ENCODE data around the gene LONP1.

The LONP1 gene

GRCh38 chr19:5687360-5688198, 32.4 kb downstream of the LONP1 start:
- TF ChIP-seq GABPA (IDR thresholded peaks at IDR 0.05; ENCODE audit: low read depth) (no peak), CTCF (IDR thresholded peaks at IDR 0.05; ENCODE audit: insufficient read depth, low read length) (no peak), SPI1 (IDR thresholded peaks at IDR 0.05; ENCODE audit: borderline replicate concordance, low read depth) (no peak), POLR2AphosphoS5 (IDR thresholded peaks at IDR 0.05; ENCODE audit: low read depth) (no peak)
- TF ChIP-seq, protein P1, sequence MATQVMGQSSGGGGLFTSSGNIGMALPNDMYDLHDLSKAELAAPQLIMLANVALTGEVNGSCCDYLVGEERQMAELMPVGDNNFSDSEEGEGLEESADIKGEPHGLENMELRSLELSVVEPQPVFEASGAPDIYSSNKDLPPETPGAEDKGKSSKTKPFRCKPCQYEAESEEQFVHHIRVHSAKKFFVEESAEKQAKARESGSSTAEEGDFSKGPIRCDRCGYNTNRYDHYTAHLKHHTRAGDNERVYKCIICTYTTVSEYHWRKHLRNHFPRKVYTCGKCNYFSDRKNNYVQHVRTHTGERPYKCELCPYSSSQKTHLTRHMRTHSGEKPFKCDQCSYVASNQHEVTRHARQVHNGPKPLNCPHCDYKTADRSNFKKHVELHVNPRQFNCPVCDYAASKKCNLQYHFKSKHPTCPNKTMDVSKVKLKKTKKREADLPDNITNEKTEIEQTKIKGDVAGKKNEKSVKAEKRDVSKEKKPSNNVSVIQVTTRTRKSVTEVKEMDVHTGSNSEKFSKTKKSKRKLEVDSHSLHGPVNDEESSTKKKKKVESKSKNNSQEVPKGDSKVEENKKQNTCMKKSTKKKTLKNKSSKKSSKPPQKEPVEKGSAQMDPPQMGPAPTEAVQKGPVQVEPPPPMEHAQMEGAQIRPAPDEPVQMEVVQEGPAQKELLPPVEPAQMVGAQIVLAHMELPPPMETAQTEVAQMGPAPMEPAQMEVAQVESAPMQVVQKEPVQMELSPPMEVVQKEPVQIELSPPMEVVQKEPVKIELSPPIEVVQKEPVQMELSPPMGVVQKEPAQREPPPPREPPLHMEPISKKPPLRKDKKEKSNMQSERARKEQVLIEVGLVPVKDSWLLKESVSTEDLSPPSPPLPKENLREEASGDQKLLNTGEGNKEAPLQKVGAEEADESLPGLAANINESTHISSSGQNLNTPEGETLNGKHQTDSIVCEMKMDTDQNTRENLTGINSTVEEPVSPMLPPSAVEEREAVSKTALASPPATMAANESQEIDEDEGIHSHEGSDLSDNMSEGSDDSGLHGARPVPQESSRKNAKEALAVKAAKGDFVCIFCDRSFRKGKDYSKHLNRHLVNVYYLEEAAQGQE (IDR thresholded peaks at IDR 0.05; ENCODE audit: insufficient replicate concordance, low read depth): no peak
- DNase-seq (ENCODE audit: low read depth in 1 of 2, low spot score in 1 of 2): no peak
- Histone ChIP-seq H3K4me3 (replicated peaks; ENCODE audit: insufficient read depth, low read length) (peak overlapping the region; percentile 9; the same call in 1 of the 2 replicates), H3K27ac (replicated peaks) (peak overlapping the region; percentile 69), H3K27me3 (ENCODE audit: insufficient read depth, poor library complexity, severe bottlenecking) (no peaks in the 10 kb centered on the region)

DNA sequence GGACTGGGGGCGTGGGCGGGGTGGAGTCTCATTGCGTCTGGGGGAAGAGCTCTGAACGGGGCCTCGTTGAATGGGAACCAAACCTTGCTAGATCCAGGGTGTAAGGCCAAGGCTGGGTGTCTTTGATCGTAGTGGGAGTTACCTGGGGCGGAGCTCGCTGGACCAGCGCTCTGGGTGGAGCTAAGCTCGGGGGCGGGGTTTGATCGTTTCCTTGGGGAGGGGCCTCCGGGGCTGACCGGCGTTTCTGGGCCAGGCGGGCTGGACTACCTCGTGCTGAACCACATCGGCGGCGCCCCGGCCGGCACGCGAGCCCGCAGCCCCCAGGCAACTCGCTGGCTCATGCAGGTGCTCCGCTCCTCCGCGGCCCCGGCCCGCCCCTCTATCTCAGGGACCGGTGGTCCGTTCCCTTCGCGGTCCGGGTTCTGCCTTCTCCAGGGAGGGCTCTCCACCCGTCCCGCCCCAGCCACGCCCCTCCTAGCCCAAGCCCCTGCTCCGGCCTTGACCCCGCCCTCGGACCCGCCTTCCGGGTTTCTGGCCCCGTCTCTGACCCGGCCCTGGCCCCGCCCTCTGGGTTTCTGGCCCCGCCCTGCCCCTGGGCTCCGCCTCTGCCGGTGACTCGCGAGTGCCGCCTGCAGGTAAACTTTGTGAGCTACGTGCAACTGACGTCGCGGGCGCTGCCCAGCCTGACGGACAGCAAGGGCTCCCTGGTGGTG, 33.1 kb downstream of the LONP1 start:
- peak overlapping the region; percentile 70 for H3K4me3 ChIP-seq (replicated peaks; ENCODE audit: insufficient read depth, low read length)
- H3K27ac ChIP-seq (replicated peaks): peak overlapping the region; percentile 69
- no peaks in the 10 kb centered on the region for H3K27me3 ChIP-seq (ENCODE audit: insufficient read depth, poor library complexity, severe bottlenecking)
- DNase-seq (ENCODE audit: low read depth in 1 of 2, low spot score in 1 of 2): peak; percentile 88 to 98
- peak; percentile 78 for TF ChIP-seq CTCF (IDR thresholded peaks at IDR 0.05; ENCODE audit: insufficient read depth, low read length)
- TF ChIP-seq, protein P1 (IDR thresholded peaks at IDR 0.05; ENCODE audit: insufficient replicate concordance, low read depth): no peak

- peak overlapping the region; percentile 69; the same call in 1 of the 2 replicates for H3K27ac ChIP-seq (replicated peaks)
- DNase-seq (ENCODE audit: low read depth in 1 of 2, low spot score in 1 of 2): no peak
- TF ChIP-seq CTCF (IDR thresholded peaks at IDR 0.05; ENCODE audit: insufficient read depth, low read length): no peak
- TF ChIP-seq, protein P1 (IDR thresholded peaks at IDR 0.05; ENCODE audit: insufficient replicate concordance, low read depth): no peak
- no peak for TF ChIP-seq SPI1 (IDR thresholded peaks at IDR 0.05; ENCODE audit: borderline replicate concordance, low read depth)
- TF ChIP-seq GABPA (IDR thresholded peaks at IDR 0.05; ENCODE audit: low read depth): no peak
- TF ChIP-seq POLR2AphosphoS5 (IDR thresholded peaks at IDR 0.05; ENCODE audit: low read depth): no peak
- peak overlapping the region; percentile 70 for H3K4me3 ChIP-seq (replicated peaks; ENCODE audit: insufficient read depth, low read length)
- H3K27me3 ChIP-seq (ENCODE audit: insufficient read depth, poor library complexity, severe bottlenecking): no peaks in the 10 kb centered on the region
These were observed 33.7 kb downstream of the LONP1 start for GRCh38 chr19:5686326-5686646.
